Astrocyte of the cerebellum (primary cell): ENCODE results near the gene SLC16A3.

Experiments
- DNase-seq: peaks from one replicate; pipeline ENCODE4 v3.0.0-alpha.2; 2011; ENCODE audit warnings: low read depth
- H3K4me3 ChIP-seq: 2 replicates; pipeline ENCODE4 v1.5.1; 2011; ENCODE audit warnings: mild to moderate bottlenecking, low read depth, low read length, moderate library complexity
- CTCF ChIP-seq: IDR thresholded peaks from 2 replicates; pipeline ENCODE4 v1.5.1; 2012; ENCODE audit warnings: low read length, low read depth, moderate library complexity, mild to moderate bottlenecking; ENCODE audit errors: missing control alignments
- in situ Hi-C: cut with HindIII; loops from 2 replicates; pipeline ENCODE4 v1.10.0; 2017; ENCODE audit warnings: low sequenced_read_pairs

The SLC16A3 gene

DNA sequence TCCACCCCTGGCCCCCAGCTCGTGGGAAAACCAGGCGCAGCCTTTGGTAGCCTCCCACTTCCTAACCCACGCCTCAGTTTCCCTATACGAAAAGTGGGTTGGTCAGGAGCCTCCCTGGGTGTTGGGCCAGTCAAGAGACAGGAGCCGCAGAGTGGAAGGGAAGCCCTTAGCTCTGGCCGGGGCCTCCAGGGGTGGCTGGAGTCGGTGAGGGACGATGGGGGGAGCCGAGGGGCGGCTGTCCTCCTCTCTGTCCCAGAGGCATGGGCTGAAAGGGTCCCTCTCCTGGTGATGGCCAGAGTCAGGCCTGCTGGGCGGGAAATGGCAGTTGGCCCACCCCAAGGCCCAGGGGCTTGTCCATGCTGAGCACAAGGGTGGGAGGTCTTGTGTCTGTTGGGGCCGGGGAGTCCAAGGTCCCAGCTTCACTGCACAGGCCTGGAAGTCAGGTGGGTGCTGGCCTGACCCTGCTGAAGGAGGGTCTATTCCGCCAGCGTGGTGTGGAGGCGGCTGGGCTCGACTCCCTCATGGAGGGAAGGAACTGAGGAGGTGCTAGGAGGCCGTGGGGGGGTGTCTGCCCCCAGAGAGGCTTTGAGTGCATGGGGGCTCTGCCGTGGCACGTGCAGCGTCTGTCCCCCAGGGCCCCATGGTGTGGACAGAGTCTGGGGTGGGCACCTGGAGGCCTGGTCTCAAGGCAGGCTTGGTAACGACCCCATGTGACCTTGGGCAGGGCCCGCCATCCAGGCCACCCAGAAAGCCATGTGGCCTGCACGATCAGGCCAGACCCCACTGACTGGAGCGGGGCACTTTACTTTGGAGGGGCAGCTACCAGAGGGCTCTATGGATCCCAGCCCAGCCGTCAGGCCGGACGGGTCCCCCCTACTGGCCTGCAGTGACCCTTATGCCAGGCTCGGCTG is 1.1 kb downstream of the SLC16A3 start:
- H3K4me3 ChIP-seq, result peak overlapping the region; percentile 76
- DNase-seq, result no peak
- no peak for TF ChIP-seq CTCF
- in situ Hi-C loops, result no loop called here

DNA sequence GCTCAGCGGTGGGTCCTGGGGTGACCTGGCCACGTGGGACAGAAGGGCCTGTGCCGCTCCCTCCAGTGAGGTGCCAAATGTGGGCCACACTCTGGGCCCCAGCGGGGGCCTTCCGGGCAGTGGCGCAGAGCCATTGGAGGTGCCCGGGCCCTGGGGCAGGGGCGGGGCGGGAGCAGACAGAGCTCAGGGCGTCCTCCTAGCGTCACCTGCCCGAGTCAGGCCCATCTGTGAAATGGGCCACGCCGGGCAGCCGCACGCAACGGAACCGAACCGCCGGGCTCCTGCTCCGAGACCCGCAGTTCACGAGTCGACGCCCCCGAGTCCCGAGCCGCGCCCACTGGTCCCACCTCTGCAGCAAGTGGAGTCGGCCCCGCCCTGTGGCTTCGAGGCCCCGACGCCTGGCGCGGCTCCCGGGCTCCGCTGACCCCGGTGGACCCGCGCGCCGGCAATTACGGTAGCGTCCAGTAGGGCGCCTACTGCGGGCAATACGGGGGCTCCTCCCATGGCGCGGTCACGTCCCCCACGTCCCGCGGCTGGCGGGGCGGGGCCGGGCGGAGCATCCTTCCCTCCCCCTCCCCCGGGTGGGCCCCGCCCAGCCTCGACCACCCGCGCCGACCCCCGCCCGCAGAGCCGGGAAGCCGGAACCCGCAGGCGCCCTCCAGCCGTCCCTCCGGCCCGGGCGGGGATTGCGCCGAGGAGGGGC is 1.9 kb downstream of the SLC16A3 start:
- in situ Hi-C loops, result no loop called here
- peak; percentile 54 for DNase-seq
- TF ChIP-seq CTCF, result peak; percentile 41
- H3K4me3 ChIP-seq, result peak overlapping the region; percentile 76

DNA sequence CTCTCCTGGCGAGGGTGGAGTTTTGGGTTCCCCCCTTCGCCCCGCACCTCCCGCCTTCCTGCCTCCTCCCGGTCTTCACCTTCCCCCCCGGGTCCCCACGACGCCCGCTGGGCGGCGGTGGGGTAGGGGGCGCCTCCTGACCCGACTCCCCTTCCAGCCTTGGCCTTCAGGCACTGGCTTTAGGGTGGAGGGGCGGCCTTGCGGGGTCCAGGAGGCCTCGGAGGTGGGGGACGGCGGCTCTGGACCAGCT is 2.4 kb downstream of the SLC16A3 start:
- DNase-seq, result no peak
- peak overlapping the region; percentile 76 for H3K4me3 ChIP-seq
- in situ Hi-C loops, result no loop called here
- no peak for TF ChIP-seq CTCF

GRCh38 chr17:82231562-82232321 is 2.9 kb downstream of the SLC16A3 start:
- DNase-seq, result no peak
- no peak for TF ChIP-seq CTCF
- H3K4me3 ChIP-seq, result peak overlapping the region; percentile 76
- in situ Hi-C loops, result no loop called here

DNA sequence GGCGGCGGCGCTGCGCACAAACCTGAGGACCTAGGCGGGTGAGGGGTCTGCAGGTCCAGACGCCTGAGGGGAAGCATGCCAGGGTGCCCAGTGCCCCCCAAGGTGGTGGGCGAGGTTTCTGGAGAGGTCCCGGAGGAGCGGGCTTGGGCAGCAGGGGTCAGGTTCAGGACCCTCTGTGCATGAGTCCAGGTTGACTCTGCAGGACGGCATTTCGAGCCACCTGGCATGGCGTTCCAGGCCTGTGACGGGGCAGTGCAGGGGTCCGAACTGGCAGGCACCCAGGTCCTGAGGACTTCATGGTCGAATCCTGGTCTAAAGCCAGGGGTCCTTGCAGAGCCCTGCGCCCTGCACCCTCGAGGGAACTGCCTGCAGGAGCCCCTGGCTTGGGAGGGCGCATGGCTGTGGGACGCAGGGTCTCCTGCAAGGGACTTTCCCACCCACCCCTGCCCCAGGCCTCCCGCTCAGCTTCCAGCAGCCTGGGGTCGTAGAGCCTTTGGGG is 3.5 kb downstream of the SLC16A3 start:
- no peak for DNase-seq
- in situ Hi-C loops, result no loop called here
- H3K4me3 ChIP-seq, result peak overlapping the region; percentile 76
- TF ChIP-seq CTCF, result no peak
